ENCODE data around the gene PHF13.
"Not testable (repeated sequence)": the region's sequence is repeated elsewhere in the genome, so short reads cannot be mapped to it uniquely, and the experiment has no call there.

PHF13 gene

DNA sequence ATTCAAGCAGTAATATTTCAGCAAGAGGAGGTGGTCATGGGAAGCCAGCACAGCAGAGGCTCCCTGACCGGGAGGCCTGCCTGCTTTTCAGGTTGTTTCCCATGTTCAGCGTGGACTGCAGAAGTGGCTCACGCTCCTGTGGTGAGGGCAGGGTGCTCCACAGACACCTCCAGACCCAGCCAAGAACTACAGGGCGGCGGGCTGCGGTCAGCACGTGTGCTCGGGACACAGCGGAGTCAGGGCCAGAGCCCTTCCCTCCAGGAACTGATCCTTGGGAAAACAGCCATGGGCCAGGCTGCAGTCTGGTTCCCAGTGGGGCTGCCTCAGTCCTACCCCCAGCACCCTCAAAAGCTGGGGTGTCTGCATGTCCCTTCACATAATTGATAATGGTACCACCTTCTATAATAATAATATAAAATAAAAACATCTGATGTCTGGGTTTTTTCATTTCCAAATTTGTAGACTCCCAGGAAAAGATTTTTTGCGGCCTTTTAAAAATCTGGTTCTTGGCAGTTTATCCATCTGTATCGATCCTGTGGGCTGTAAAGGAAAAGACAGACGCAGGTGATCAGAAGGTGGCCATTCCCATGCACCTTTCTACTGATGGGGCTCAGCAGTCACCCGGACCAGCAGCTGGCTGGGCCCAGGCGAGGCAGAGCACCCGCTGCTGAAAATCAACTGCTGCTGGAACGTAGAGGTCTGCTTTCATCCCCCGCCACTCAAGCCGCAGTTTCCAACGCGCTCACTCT, 21.8 kb downstream of the PHF13 start:
- no peak overlapping the region for H3K4me3 ChIP-seq (ENCODE audit: low read depth, low read length)
- TF ChIP-seq, protein P1, sequence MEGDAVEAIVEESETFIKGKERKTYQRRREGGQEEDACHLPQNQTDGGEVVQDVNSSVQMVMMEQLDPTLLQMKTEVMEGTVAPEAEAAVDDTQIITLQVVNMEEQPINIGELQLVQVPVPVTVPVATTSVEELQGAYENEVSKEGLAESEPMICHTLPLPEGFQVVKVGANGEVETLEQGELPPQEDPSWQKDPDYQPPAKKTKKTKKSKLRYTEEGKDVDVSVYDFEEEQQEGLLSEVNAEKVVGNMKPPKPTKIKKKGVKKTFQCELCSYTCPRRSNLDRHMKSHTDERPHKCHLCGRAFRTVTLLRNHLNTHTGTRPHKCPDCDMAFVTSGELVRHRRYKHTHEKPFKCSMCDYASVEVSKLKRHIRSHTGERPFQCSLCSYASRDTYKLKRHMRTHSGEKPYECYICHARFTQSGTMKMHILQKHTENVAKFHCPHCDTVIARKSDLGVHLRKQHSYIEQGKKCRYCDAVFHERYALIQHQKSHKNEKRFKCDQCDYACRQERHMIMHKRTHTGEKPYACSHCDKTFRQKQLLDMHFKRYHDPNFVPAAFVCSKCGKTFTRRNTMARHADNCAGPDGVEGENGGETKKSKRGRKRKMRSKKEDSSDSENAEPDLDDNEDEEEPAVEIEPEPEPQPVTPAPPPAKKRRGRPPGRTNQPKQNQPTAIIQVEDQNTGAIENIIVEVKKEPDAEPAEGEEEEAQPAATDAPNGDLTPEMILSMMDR (IDR thresholded peaks at IDR 0.05; ENCODE audit: low read depth, low read length, missing control alignments): no peak
- in situ Hi-C loops (cut with HindIII; ENCODE audit: low sequenced_read_pairs): no loop called here
- DNase-seq (ENCODE audit: low read depth): no peak

DNA sequence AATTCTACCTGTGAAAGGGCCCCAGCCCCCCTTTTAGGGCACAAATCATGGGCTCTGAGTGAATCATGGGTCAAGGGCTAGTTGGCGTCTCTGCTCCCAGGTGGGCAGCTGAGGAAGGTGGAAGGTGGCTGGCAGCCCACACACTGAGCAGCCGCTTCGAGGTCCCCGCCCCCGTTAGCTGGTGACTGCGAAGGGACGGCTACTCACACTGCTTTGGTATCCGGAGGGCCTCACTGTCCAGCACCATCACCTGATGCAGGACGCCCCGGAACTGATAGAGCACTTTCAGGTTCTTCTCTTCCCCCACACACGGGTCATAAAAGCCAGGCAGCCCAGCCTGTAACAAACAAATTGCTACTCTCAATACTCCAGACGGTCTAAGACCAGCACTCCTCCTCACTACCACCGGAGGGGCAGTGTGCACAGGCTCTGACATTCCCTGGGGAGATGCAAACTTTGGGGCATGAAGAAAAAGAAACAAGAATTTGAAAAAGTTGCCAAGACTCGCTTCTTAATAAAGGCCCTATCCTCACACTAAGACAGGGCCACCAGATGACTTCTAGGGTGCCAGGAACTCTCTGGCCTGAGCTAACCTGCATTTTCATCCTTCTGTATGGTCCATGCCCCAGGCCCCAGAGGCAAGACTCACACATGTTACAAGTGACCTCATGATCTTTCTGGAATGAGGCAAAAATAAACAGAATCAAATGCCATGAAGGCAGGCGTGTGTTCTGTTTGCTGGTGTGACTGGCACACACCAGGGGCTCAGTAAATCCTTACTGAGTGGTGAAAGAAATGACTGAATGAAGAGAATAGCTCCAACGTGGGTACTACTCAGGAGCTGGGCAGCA, 22.6 kb downstream of the PHF13 start:
- in situ Hi-C loops (cut with HindIII; ENCODE audit: low sequenced_read_pairs): no loop called here
- no peak overlapping the region for H3K4me3 ChIP-seq (ENCODE audit: low read depth, low read length)
- TF ChIP-seq, protein P1 (IDR thresholded peaks at IDR 0.05; ENCODE audit: low read depth, low read length, missing control alignments): no peak
- no peak for DNase-seq (ENCODE audit: low read depth)

DNA sequence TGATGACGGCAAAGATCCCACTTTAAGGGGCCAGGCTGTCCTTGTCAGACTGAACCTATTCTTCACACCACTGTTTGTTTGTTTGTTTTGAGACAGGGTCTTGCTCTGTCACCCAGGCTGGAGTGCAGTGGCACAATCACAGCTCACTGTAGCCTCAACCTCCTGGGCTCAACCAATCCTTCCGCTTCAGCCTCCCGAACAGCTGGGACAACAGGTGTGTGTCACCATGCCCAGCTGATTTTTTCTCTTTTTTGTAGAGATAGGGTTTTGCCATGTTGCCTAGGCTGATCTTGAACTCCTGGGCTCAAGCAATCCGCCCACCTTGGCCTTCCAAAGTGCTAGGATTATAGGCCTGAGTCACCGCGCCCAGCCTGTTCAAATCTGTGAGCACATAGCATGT, 23.2 kb downstream of the PHF13 start:
- DNase-seq (ENCODE audit: low read depth); in situ Hi-C loops (cut with HindIII; ENCODE audit: low sequenced_read_pairs); H3K4me3 ChIP-seq (ENCODE audit: low read depth, low read length): not testable (repeated sequence)

DNA sequence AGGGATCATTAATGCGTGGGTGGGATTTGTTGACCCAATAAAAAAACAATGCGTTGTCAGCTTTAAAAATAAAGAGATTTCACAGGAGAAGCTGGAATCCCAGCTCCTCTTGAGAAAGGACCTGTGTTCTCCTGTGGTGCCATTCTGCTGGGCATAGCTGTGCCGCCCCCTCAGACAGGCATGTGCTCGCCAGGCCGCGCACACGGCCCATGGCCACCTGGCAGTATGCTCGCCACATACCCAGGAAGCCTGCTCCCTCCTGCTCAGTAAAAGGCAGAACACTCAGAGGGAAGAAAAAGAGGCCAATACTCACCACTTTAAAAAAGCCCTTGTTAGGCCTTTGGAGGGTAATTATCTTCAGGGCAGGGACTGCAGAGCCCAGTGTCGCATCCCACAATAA, 24.2 kb downstream of the PHF13 start:
- DNase-seq (ENCODE audit: low read depth): no peak
- H3K4me3 ChIP-seq (ENCODE audit: low read depth, low read length): no peak overlapping the region
- TF ChIP-seq, protein P1 (IDR thresholded peaks at IDR 0.05; ENCODE audit: low read depth, low read length, missing control alignments): no peak
- in situ Hi-C loops (cut with HindIII; ENCODE audit: low sequenced_read_pairs): no loop called here

DNA sequence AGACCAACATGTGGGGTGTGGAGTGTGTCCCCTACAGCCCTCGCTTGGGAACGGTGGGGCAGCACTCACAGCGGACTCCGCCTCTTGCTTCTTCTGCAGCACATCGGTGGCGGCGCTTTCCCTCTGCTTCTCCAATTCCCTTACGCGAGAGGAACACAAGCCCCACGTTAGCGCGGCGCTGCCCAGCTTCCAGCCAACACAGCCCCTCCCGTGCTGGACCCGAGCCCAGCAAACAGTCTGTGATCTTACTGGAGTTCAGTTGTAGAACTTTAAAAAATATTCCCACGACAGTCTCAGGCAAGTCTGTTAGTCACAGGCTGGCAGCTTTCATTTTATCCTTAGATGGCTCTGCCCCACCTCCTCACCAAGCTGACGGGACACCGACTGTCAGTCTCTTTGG, 24.7 kb downstream of the PHF13 start:
- in situ Hi-C loops (cut with HindIII; ENCODE audit: low sequenced_read_pairs): no loop called here
- TF ChIP-seq, protein P1 (IDR thresholded peaks at IDR 0.05; ENCODE audit: low read depth, low read length, missing control alignments): no peak
- no peak overlapping the region for H3K4me3 ChIP-seq (ENCODE audit: low read depth, low read length)
- peak; percentile 57 for DNase-seq (ENCODE audit: low read depth)

DNA sequence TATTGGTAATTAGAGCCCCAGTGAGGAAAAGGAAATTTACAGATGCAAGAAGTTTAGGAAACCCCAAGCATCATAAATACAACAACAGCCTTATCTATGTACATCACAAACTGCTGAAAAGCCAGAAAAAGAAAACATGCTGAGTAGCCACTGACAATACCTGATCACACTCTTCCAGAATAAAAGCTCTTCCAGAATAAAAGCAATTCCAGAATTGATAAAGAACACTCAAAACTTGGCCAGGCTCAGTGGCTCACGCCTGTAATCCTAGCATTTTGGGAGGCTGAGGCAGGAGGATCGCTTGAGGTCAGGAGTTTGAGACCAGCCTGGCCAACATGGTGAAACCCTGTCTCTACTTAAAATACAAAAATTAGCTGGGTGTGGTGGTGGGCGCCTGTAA, 27.3 kb downstream of the PHF13 start:
- DNase-seq (ENCODE audit: low read depth); H3K4me3 ChIP-seq (ENCODE audit: low read depth, low read length); in situ Hi-C loops (cut with HindIII; ENCODE audit: low sequenced_read_pairs): not testable (repeated sequence)

DNA sequence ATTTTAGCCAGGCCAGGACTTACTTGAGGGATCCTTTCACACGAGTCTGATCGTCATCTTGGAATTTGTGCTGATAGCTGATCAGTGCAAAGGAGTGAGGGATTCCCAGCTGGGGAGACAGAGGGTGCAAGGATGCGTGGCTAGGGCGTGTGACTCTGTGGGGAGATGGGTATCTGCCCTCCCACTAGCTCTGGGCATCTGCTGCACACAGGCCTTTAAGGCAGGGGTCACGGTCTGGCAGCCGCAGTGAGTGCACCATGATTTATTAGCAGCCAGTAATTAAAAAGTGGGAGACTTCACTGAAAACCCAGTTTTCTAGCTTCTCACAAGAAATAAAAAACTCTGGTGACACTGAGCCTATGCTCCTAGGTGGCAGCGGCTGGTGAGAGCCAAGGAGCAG, 31.5 kb downstream of the PHF13 start:
- TF ChIP-seq, protein P1 (IDR thresholded peaks at IDR 0.05; ENCODE audit: low read depth, low read length, missing control alignments): no peak
- no peak for DNase-seq (ENCODE audit: low read depth)
- no peak overlapping the region for H3K4me3 ChIP-seq (ENCODE audit: low read depth, low read length)
- in situ Hi-C loops (cut with HindIII; ENCODE audit: low sequenced_read_pairs): no loop called here
